Measurements from ENCODE around the gene PBX1. TPM values are rescaled to one million over a fixed set of nuclear protein-coding genes. Genes with fewer than 3 reads are reported as not detected.

Gene PBX1
- total and polyA plus RNA-seq, 5 experiments from 2014 or later: 0.08 to 1.8 (median 1.4) TPM; not detected in 2

DNA sequence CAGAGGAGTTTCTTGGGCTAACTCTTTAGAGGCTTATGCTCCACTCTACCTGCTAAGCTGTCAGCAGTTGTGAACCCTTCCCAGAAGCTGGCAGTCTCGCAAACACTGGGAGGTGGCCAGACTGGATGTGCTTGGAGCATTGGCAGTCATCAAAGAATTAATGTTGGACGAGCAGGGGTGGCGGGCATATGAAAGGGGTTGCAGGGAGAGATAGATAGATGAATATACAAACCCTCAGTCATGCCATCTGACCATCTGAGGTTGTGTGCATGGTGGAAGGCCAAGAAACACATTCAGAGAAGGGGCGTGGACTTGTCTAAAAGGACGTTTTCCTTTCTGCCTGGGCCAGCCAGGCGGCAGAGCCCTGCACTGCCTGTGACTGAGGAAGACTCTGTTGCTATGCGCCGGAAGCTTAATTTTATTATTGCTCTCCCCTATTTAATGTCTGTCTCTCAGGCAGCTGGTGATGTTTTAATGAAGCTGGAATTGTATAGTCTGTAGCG, 164.4 kb downstream of the PBX1 start:
- Mint-ChIP-seq H3K9me3 (peaks cover 0 to 10% (median 0%) of the 10 kb centered on the region in 9 donors), H3K4me3 (no peak overlapping the region), H3K36me3 (no peaks in the 10 kb centered on the region), H3K4me1 (peaks cover 6 to 11% (median 8%) of the 10 kb centered on the region in 4 donors), H3K27ac (no peak overlapping the region), H3K27me3 (peaks cover 5 to 20% (median 15%) of the 10 kb centered on the region in 5 donors)
- no peak for DNase-seq
- no peak for ATAC-seq
- POLR2A ChIA-PET: no interaction called here

DNA sequence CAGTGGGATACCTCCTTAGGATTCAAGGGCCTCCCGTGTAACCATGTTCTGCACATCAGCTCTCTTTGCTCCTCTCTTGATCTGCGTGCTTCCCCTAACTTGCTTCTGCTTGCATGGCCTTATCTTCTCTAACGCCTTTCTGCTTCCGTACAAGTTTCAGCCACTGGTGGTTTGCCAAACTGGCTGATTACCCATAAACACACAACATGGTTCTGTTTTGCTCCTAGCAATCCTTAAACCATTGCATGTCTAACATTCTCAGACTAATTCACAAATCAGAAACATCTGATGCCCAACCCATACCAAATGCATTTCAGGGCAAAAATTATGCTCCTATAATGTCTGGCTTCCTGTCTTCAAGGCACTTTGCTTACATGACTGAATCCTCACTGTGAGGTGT, 166.4 kb downstream of the PBX1 start:
- peaks cover 5 to 20% (median 12%) of the 10 kb centered on the region in 5 donors for H3K27me3 Mint-ChIP-seq
- DNase-seq (no peak), ATAC-seq (no peak)
- H3K36me3 Mint-ChIP-seq: no peaks in the 10 kb centered on the region
- POLR2A ChIA-PET: no interaction called here
- H3K9me3 Mint-ChIP-seq: peaks cover 0 to 10% (median 0%) of the 10 kb centered on the region in 9 donors
- no peak overlapping the region for H3K4me3 Mint-ChIP-seq
- H3K27ac Mint-ChIP-seq: no peak overlapping the region
- H3K4me1 Mint-ChIP-seq: peaks cover 6 to 11% (median 8%) of the 10 kb centered on the region in 4 donors

DNA sequence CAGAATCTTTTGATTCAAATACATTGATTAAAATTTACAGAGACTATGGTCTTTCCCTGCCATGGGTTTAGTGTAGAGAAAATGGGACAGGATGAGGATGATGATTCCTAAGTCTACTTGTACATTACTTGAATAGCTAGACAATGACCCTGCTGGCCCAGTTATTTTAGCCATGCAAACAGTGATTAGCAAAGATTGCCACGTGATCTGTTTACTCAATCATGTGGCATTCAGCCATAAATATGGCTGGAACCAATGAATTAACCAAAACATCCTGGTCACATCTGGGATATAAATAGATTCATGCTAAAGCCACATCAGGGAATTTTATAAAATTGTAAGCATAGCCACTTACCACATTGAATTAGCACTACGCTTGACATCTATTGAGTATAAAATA, 167.3 kb downstream of the PBX1 start:
- POLR2A ChIA-PET: no interaction called here

DNA sequence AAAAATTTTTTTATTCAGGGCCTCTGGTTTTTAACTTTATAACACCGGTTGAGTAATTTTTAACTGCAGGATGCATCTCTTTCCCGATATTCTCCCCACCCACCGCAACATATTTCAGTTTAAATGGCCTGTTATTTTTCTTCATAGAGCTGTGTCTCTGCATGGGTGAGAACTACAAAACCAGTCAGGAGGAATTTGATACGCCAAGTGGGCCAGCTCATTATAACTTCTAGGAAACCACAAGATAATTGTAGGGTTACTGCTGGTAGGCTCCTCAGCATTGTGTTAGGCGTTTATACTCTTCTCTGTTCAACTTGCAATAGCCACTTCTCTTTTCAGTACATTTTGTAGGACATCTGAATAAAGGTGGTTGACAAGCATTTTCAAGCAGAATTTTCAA, 169.7 kb downstream of the PBX1 start:
- no peak overlapping the region for H3K4me3 Mint-ChIP-seq
- H3K36me3 Mint-ChIP-seq: no peaks in the 10 kb centered on the region
- H3K27me3 Mint-ChIP-seq: peaks cover 0 to 7% (median 4%) of the 10 kb centered on the region in 5 donors
- no peak overlapping the region for H3K27ac Mint-ChIP-seq
- DNase-seq (no peak), ATAC-seq (no peak)
- POLR2A ChIA-PET: no interaction called here
- no peaks in the 10 kb centered on the region for H3K4me1 Mint-ChIP-seq
- peaks cover 0 to 9% (median 0%) of the 10 kb centered on the region in 9 donors for H3K9me3 Mint-ChIP-seq

More for the DNA sequence above, 167.3 kb downstream of the PBX1 start:
- H3K27me3 Mint-ChIP-seq: peaks cover 6 to 20% (median 11%) of the 10 kb centered on the region in 5 donors
- H3K36me3 Mint-ChIP-seq: no peaks in the 10 kb centered on the region
- DNase-seq (no peak), ATAC-seq (no peak)
- peaks cover 0 to 10% (median 0%) of the 10 kb centered on the region in 9 donors for H3K9me3 Mint-ChIP-seq
- H3K4me1 Mint-ChIP-seq: peaks cover 1 to 6% (median 2%) of the 10 kb centered on the region in 4 donors
- no peak overlapping the region for H3K4me3 Mint-ChIP-seq
- no peak overlapping the region for H3K27ac Mint-ChIP-seq

DNA sequence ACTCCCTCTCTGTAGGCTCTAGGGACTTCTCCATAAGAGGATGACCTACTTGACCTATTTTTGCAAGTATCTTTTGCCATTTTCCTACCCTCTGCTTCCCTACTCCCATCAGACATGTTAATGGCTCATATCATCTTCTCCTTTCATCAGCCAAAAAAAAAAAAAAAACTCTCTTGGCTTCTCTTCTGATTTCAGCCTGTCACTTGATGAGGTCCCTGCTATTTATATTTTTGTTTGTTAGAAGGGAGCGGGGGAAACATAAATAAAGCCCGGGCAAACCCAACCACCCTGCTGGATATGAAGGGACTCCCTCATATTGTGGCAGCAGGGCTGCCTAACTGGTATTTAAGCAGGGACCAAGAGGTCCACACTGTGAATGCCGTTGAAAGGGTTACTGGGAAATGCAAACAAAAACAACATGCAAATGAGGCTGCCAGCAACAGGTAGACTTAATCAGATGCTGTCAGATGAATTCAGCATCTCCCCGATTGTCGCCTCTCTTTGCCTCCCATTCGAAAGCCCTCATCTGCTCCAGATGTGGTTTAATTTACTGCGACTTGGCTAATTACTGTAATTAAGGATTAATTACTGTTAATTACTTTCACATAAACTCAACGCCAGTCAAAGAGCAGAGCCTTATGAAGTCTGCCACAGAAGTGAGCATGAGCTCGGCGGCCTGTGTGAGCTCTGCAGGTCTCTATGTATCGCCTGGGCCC, 172.3 kb downstream of the PBX1 start:
- POLR2A ChIA-PET: no interaction called here
- Mint-ChIP-seq H3K36me3 (no peaks in the 10 kb centered on the region), H3K4me1 (no peaks in the 10 kb centered on the region), H3K9me3 (peaks cover 0 to 6% (median 0%) of the 10 kb centered on the region in 9 donors), H3K4me3 (no peak overlapping the region), H3K27ac (no peak overlapping the region), H3K27me3 (peaks cover 0 to 7% (median 3%) of the 10 kb centered on the region in 5 donors)
- ATAC-seq (no peak), DNase-seq (no peak)

DNA sequence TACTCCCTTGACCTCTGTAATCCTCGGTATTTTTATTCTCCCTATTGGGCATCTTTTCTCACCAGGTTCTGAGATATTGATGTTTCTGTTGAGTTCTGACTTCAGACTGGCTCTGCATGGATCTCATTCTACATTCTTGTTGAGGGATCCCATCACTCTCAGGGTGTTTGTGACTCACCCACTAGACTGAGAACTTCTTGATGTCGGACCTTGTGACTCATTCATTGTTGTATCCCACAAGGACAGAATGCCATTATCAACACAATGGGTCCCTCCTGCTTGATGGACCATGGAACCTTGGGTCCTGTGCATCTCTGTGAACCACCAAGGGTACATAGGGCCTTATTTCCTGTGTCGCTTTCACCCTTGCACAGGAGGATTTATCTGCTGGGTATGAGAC, 174.1 kb downstream of the PBX1 start:
- ATAC-seq (no peak), DNase-seq (no peak)
- H3K27me3 Mint-ChIP-seq: peaks cover 0 to 9% (median 2%) of the 10 kb centered on the region in 5 donors
- no peak overlapping the region for H3K4me3 Mint-ChIP-seq
- H3K9me3 Mint-ChIP-seq: peaks cover 0 to 6% (median 0%) of the 10 kb centered on the region in 9 donors
- H3K36me3 Mint-ChIP-seq: no peaks in the 10 kb centered on the region
- no peak overlapping the region for H3K27ac Mint-ChIP-seq
- no peaks in the 10 kb centered on the region for H3K4me1 Mint-ChIP-seq
- POLR2A ChIA-PET: no interaction called here

DNA sequence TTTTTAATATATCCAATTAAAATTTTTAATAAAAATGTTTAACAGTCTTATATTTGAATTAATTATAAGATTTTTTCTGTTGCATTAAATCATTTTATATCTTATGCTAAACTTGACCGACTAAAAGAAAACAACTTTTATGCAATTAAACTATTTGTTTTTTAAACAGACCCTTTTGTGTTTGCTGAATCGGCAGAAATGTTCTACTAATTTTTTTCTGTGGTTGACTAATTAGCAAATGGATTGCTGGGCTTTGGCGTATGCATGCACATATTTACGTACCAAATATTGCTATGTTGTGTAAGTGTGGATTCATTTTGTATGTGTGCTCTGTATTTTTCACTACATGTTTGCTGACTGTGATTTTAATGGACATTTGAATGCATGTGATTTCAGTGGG, 174.8 kb downstream of the PBX1 start:
- DNase-seq: no peak
- no peak overlapping the region for H3K27ac Mint-ChIP-seq
- peaks cover 0 to 6% (median 0%) of the 10 kb centered on the region in 9 donors for H3K9me3 Mint-ChIP-seq
- H3K4me3 Mint-ChIP-seq: no peak overlapping the region
- H3K27me3 Mint-ChIP-seq: peaks cover 0 to 8% (median 2%) of the 10 kb centered on the region in 5 donors
- ATAC-seq: no peak
- POLR2A ChIA-PET: no interaction called here
- H3K36me3 Mint-ChIP-seq: no peaks in the 10 kb centered on the region
- H3K4me1 Mint-ChIP-seq: no peaks in the 10 kb centered on the region

DNA sequence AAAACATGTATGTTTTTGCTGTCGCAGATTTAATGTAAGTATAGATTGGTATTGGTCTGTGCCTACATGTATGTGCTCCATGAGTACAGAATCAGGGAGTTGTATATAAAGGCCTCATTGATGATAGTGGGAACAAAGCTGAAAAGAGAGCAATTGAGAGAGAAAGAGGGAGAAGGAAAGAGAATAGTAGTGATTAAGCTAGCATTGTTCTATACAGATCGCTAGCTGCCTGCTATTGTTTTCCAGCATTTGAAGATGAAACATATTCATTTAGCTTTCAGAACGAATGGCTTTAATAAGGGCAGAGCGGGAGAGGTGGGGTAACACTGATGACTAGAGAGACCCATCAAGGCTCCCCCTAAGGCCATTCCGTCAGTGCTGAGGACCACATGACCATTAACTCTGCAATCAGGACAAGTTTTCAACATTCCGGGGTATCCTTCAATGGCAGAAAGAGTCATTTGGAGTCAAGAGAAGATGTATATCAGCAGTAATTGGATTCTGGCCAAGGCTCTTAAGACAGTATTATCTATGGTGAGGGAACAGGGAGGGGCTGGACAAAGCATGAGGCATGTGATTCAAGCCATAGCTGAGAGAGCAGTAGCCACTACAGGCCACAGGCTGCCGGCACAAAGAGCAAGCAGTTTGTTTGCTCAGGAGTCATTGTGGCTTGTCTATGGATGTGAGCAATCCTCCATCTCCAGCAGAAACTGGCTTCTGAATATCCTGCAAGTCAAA, 176.5 kb downstream of the PBX1 start:
- no peak overlapping the region for H3K4me3 Mint-ChIP-seq
- peaks cover 0 to 6% (median 0%) of the 10 kb centered on the region in 9 donors for H3K9me3 Mint-ChIP-seq
- peaks cover 0 to 8% (median 3%) of the 10 kb centered on the region in 5 donors for H3K27me3 Mint-ChIP-seq
- DNase-seq (no peak), ATAC-seq (no peak)
- POLR2A ChIA-PET: no interaction called here
- H3K36me3 Mint-ChIP-seq: no peaks in the 10 kb centered on the region
- no peak overlapping the region for H3K27ac Mint-ChIP-seq
- H3K4me1 Mint-ChIP-seq: no peaks in the 10 kb centered on the region

DNA sequence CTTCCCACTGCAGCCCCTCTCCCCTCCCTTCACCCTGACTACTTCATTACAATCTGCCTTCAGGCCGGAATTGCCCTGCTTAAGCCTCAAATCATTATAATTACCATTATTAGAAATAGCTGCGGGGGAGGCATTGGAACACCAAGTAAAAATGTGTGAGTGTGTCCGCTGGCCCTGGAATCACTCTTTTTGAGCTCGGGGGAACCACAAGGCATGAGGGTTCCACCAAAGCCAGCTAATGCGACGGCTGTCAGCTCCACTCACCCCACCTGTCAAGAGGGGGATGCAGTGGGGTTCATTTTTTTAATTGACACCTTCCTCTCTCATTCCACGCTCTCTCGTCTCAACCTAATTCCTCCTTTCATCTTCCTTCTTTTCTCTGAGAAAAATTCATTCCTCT, 177.2 kb downstream of the PBX1 start:
- POLR2A ChIA-PET: no interaction called here
- H3K36me3 Mint-ChIP-seq: no peaks in the 10 kb centered on the region
- DNase-seq (no peak), ATAC-seq (no peak)
- no peaks in the 10 kb centered on the region for H3K4me1 Mint-ChIP-seq
- peaks cover 0 to 8% (median 3%) of the 10 kb centered on the region in 5 donors for H3K27me3 Mint-ChIP-seq
- no peak overlapping the region for H3K4me3 Mint-ChIP-seq
- H3K27ac Mint-ChIP-seq: no peak overlapping the region
- peaks cover 0 to 6% (median 0%) of the 10 kb centered on the region in 9 donors for H3K9me3 Mint-ChIP-seq

DNA sequence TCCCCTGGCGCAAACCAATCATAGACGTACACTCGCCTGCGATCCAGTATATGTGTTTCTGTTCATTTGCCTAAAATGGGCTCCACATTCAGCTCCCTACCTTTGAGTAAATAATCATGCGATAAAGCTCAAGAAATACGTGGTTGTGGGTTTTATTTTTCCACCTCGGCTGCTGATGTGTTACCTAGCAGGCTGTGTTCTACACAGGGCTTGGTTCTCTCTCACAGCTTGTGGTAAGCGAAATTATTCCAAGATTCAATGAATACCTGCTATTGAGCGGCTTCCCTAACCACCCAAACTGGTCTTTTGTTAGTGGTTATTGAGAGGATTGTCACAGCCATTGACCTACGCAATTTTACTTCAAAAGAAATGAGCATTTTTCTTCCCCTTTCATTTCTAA, 180.2 kb downstream of the PBX1 start:
- Mint-ChIP-seq H3K36me3 (no peaks in the 10 kb centered on the region), H3K9me3 (peaks cover 0 to 2% (median 0%) of the 10 kb centered on the region in 9 donors), H3K4me1 (no peaks in the 10 kb centered on the region), H3K27me3 (peaks cover 0 to 13% (median 3%) of the 10 kb centered on the region in 5 donors), H3K27ac (no peak overlapping the region), H3K4me3 (no peak overlapping the region)
- ATAC-seq: no peak
- no peak for DNase-seq
- POLR2A ChIA-PET: no interaction called here

DNA sequence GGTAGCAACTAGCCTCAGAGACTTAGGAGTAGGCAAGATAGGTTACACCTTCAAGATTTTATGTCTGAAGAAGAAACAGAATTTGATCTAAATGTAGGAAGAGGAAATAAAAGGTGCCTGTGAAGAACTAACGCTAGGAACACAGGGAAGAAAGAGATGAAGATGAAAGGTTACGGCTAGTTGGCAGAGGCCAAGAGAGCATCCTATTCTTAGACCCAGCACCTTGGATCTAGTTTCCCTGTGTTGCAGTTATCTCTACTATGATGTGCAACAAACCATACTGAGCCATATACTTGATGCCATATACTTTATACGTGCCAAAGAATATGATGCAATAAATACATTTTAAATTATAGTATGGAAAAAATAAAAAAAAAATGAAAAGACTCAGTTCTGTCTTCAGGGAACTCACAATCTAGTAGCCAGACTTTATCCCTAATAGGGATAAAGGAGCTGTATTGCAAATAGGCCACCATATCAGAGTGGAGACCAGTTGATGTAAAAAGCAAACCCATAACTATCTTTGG, 181.1 kb downstream of the PBX1 start:
- ATAC-seq (no peak), DNase-seq (no peak)
- Mint-ChIP-seq H3K9me3 (peaks cover 0 to 1% (median 0%) of the 10 kb centered on the region in 9 donors), H3K27ac (no peak overlapping the region), H3K4me3 (no peak overlapping the region), H3K36me3 (no peaks in the 10 kb centered on the region), H3K27me3 (peaks cover 0 to 13% (median 3%) of the 10 kb centered on the region in 5 donors), H3K4me1 (no peaks in the 10 kb centered on the region)
- POLR2A ChIA-PET: no interaction called here

DNA sequence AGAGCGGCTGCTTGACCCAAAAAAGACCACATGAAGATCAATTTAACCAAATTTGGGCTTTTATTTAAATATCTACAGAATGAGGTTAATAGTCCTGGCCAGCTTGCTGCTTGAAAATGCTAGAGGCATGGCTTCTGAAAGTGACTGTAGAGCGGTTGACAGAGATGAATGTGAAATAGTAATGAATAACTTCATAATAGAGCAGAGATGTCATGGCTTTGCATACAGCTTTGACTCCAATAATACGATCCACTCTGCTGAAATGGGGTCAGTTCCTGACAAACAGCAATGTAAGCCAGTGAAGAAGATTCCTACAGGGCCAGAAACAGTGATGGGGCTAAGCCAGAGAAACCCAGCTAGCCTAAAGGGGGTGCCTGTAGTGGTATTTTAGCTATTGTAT, 183.8 kb downstream of the PBX1 start:
- Mint-ChIP-seq H3K27me3 (peaks cover 0 to 5% (median 1%) of the 10 kb centered on the region in 5 donors), H3K27ac (no peak overlapping the region), H3K9me3 (peaks cover 0 to 1% (median 0%) of the 10 kb centered on the region in 9 donors), H3K4me3 (no peak overlapping the region), H3K4me1 (no peaks in the 10 kb centered on the region), H3K36me3 (no peaks in the 10 kb centered on the region)
- POLR2A ChIA-PET: no interaction called here
- DNase-seq: no peak
- no peak for ATAC-seq

DNA sequence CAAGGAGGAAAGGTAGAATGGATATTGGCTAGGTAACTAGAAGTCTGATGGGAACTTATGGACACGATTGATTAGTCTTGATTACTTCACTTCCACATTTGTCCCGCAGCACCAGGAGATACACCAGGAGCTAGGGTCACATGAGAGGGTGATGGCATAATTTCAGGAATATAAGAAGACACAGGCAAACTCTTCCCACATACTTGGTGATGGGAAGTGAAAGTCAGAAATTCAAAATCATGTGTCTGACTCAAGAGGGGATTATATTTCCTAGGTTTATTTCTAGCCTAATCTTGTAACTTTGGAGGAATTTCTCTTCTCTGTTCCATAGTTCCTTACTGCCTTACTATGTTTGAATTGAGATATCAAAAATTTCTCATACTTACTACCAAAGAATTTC, 185.0 kb downstream of the PBX1 start:
- H3K4me1 Mint-ChIP-seq: no peaks in the 10 kb centered on the region
- H3K36me3 Mint-ChIP-seq: no peaks in the 10 kb centered on the region
- no peak overlapping the region for H3K4me3 Mint-ChIP-seq
- no peak for DNase-seq
- H3K27me3 Mint-ChIP-seq: peaks cover 0 to 5% (median 1%) of the 10 kb centered on the region in 5 donors
- no peak overlapping the region for H3K27ac Mint-ChIP-seq
- POLR2A ChIA-PET: no interaction called here
- peaks cover 0 to 1% (median 0%) of the 10 kb centered on the region in 9 donors for H3K9me3 Mint-ChIP-seq
- no peak for ATAC-seq
